MM.1S (cell line): ENCODE measurements around the gene NCEH1.

Experiments used
- DNase-seq: peaks from one replicate; pipeline ENCODE4 v3.0.0-alpha.2; 2015
- H2AFZ ChIP-seq: fragments of 300-600 bp; sonication (generic); 2 replicates; pipeline ENCODE4 v1.6.0; 2016; ENCODE audit warnings: antibody characterized with exemption, low read length
- H3F3A ChIP-seq: fragments of 300-600 bp; sonication (generic); 2 replicates; pipeline ENCODE4 v1.6.1; 2016; ENCODE audit warnings: mild to moderate bottlenecking, antibody characterized with exemption, low read length, moderate library complexity, mixed read lengths; ENCODE audit not compliant: insufficient read depth
- H3K27ac ChIP-seq: fragments of 300-600 bp; sonication (generic); 2 replicates; pipeline ENCODE4 v1.5.1; 2016; ENCODE audit warnings: mild to moderate bottlenecking, low read length
- H3K27me3 ChIP-seq: fragments of 300-600 bp; sonication (generic); replicated peaks from 2 replicates; pipeline ENCODE4 v1.6.0; 2016; ENCODE audit warnings: low read length; ENCODE audit not compliant: insufficient read depth
- H3K36me3 ChIP-seq: fragments of 300-600 bp; sonication (generic); replicated peaks from 2 replicates; pipeline ENCODE4 v1.6.1; 2016; ENCODE audit warnings: mild to moderate bottlenecking, low read length, mixed read lengths; ENCODE audit not compliant: insufficient read depth
- H3K4me1 ChIP-seq: fragments of 300-600 bp; sonication (generic); 2 replicates; pipeline ENCODE4 v1.6.1; 2016; ENCODE audit warnings: low read length, mixed read lengths
- H3K4me2 ChIP-seq: fragments of 300-600 bp; sonication (generic); 2 replicates; pipeline ENCODE4 v1.6.0; 2016; ENCODE audit warnings: low read depth, low read length
- H3K4me3 ChIP-seq: fragments of 300-600 bp; sonication (generic); 2 replicates; pipeline ENCODE4 v1.5.1; 2016; ENCODE audit warnings: low read length, mixed read lengths
- H3K79me2 ChIP-seq: fragments of 300-600 bp; sonication (generic); 2 replicates; pipeline ENCODE4 v1.6.1; 2016; ENCODE audit warnings: mixed run types, low read length, mixed read lengths
- H3K9ac ChIP-seq: fragments of 300-600 bp; sonication (generic); 2 replicates; pipeline ENCODE4 v1.6.1; 2016; ENCODE audit warnings: low read length, mixed read lengths
- H3K9me2 ChIP-seq: fragments of 300-600 bp; sonication (generic); replicated peaks from 2 replicates; pipeline ENCODE4 v1.6.1; 2016; ENCODE audit warnings: mild to moderate bottlenecking, low read length, mixed read lengths; ENCODE audit not compliant: insufficient read depth
- H3K9me3 ChIP-seq: fragments of 300-600 bp; sonication (generic); replicated peaks from 2 replicates; pipeline ENCODE4 v1.6.1; 2016; ENCODE audit warnings: mild to moderate bottlenecking, low read length, mixed read lengths; ENCODE audit not compliant: insufficient read depth
- H4K20me1 ChIP-seq: fragments of 300-600 bp; sonication (generic); 2 replicates; pipeline ENCODE4 v1.6.1; 2016; ENCODE audit warnings: mild to moderate bottlenecking, low read length, moderate library complexity, mixed read lengths; ENCODE audit not compliant: insufficient read depth
- CTCF ChIP-seq: fragments of 300-600 bp; sonication (generic); IDR thresholded peaks from 2 replicates; pipeline ENCODE4 v1.5.1; 2016; ENCODE audit warnings: antibody characterized with exemption, low read length, mixed read lengths
- EZH2 ChIP-seq: fragments of 300-600 bp; sonication (generic); optimal IDR thresholded peaks from 2 replicates; pipeline ENCODE3; 2017; ENCODE audit warnings: low read depth, mild to moderate bottlenecking, antibody characterized with exemption, low read length, mixed read lengths
- EZH2phosphoT487 ChIP-seq: fragments of 300-600 bp; sonication (generic); IDR thresholded peaks from 2 replicates; pipeline ENCODE4 v1.6.1; 2018; ENCODE audit warnings: antibody characterized with exemption, low read length

Gene NCEH1

GRCh38 chr3:172613845-172614244, 97.0 kb downstream of the NCEH1 start:
- no peak overlapping the region for H3K4me3 ChIP-seq
- no peaks in the 10 kb centered on the region for H3K79me2 ChIP-seq
- H3K9me2 ChIP-seq = no peaks in the 10 kb centered on the region
- no peaks in the 10 kb centered on the region for H3K36me3 ChIP-seq
- H3F3A ChIP-seq = no peaks in the 10 kb centered on the region
- peaks cover 7% of the 10 kb centered on the region for H3K4me1 ChIP-seq
- no peak overlapping the region for H3K27ac ChIP-seq
- H3K27me3 ChIP-seq = no peaks in the 10 kb centered on the region
- no peak overlapping the region for H3K9ac ChIP-seq
- no peak overlapping the region for H3K4me2 ChIP-seq
- no peak for TF ChIP-seq EZH2phosphoT487
- TF ChIP-seq EZH2 = no peak
- TF ChIP-seq CTCF = no peak
- no peaks in the 10 kb centered on the region for H4K20me1 ChIP-seq
- H3K9me3 ChIP-seq = no peaks in the 10 kb centered on the region
- no peak for DNase-seq
- H2AFZ ChIP-seq = no peak overlapping the region

GRCh38 chr3:172612871-172613678, 97.8 kb downstream of the NCEH1 start:
- Histone ChIP-seq H3K27ac (no peak overlapping the region), H3K4me3 (no peak overlapping the region), H3K4me1 (peaks cover 7% of the 10 kb centered on the region), H3K9ac (no peak overlapping the region), H3F3A (no peaks in the 10 kb centered on the region), H2AFZ (no peak overlapping the region), H3K36me3 (no peaks in the 10 kb centered on the region), H3K9me2 (no peaks in the 10 kb centered on the region), H3K9me3 (no peaks in the 10 kb centered on the region), H3K4me2 (no peak overlapping the region), H3K79me2 (no peaks in the 10 kb centered on the region), H3K27me3 (no peaks in the 10 kb centered on the region), H4K20me1 (no peaks in the 10 kb centered on the region)
- no peak for DNase-seq
- TF ChIP-seq EZH2phosphoT487 = no peak
- no peak for TF ChIP-seq EZH2
- TF ChIP-seq CTCF = no peak

- H3K79me2 ChIP-seq = no peaks in the 10 kb centered on the region
- H4K20me1 ChIP-seq = no peaks in the 10 kb centered on the region
- TF ChIP-seq EZH2phosphoT487 (no peak), CTCF (no peak), EZH2 (no peak)
- H3K36me3 ChIP-seq = no peaks in the 10 kb centered on the region
- no peak overlapping the region for H2AFZ ChIP-seq
- H3K27me3 ChIP-seq = no peaks in the 10 kb centered on the region
- H3K4me3 ChIP-seq = no peak overlapping the region
- no peaks in the 10 kb centered on the region for H3F3A ChIP-seq
- no peaks in the 10 kb centered on the region for H3K9me3 ChIP-seq
- no peaks in the 10 kb centered on the region for H3K9me2 ChIP-seq
- no peaks in the 10 kb centered on the region for H3K4me1 ChIP-seq
- no peak overlapping the region for H3K4me2 ChIP-seq
- no peak for DNase-seq
- no peak overlapping the region for H3K9ac ChIP-seq
- H3K27ac ChIP-seq = no peak overlapping the region
These were observed 101.1 kb downstream of the NCEH1 start for GRCh38 chr3:172609750-172610149.
